T-cell (primary cell): ENCODE measurements around the gene TMEM44. TPM values are rescaled to one million over a fixed set of nuclear protein-coding genes. Genes with fewer than 3 reads are reported as not detected.
"Not testable (repeated sequence)": the region's sequence is repeated elsewhere in the genome, so short reads cannot be mapped to it uniquely, and the experiment has no call there.

Experiments used
- ATAC-seq, 4 experiments: fragments of 200-7000 bp in 3 of 4; fragments of 150-1000 bp in 1 of 4; cut with Tn5 transposase; replicated peaks in 1 of 4; 1 replicate in 3 of 4; 2 replicates in 1 of 4; pipeline ENCODE4 v1.10.0; 2021; ENCODE audit warnings: moderate library complexity in 3 of 4, mild to moderate bottlenecking in 2 of 4, moderate number of reproducible peaks in 1 of 4
- CTCF ChIA-PET, 2 donors: fragments of 300-600 bp; sonication (Branson Sonifier 250); formaldehyde crosslinking; loops; one replicate each; lab custom pipeline; 2022; ENCODE audit warnings: antibody characterized with exemption in 2 of 2; lab: Charles Lee
- POLR2A ChIA-PET, 2 donors: fragments of 300-600 bp; sonication (Branson Sonifier 250); formaldehyde crosslinking; loops; one replicate each; lab custom pipeline; 2022; ENCODE audit warnings: antibody characterized with exemption in 2 of 2; lab: Charles Lee
- DNase-seq, 35 experiments: peaks; one replicate each; pipeline versions ENCODE4 v3.0.0 to v3.0.0-alpha.2; 2013 to 2023
- H3K27ac ChIP-seq: one replicate; pipeline ENCODE4 v1.5.1; 2013; ENCODE audit warnings: low read length
- H3K27me3 ChIP-seq, 2 experiments: replicated peaks in 1 of 2; 1 replicate in 1 of 2; 2 replicates in 1 of 2; pipeline versions ENCODE4 v1.6.1 to v1.7.0; 2013; ENCODE audit warnings: low read length in 1 of 2, mixed read lengths in 1 of 2; ENCODE audit not compliant: control insufficient read depth in 2 of 2, insufficient read depth in 2 of 2; ENCODE audit errors: extremely low read depth in 1 of 2
- H3K36me3 ChIP-seq, 2 donors: 1 replicate in 1 of 2; 2 replicates in 1 of 2; pipeline versions ENCODE4 v1.6.1 to v1.7.0; 2013; ENCODE audit warnings: low read length in 1 of 2; ENCODE audit not compliant: control insufficient read depth in 2 of 2, insufficient read depth in 1 of 2; ENCODE audit errors: extremely low read depth in 1 of 2
- H3K4me1 ChIP-seq, 2 experiments: 1 replicate in 1 of 2; 2 replicates in 1 of 2; pipeline versions ENCODE4 v1.6.1 to v1.7.0; 2013; ENCODE audit warnings: low read length in 2 of 2, mixed read lengths in 1 of 2; ENCODE audit not compliant: insufficient read depth in 2 of 2, control insufficient read depth in 1 of 2; ENCODE audit errors: extremely low read depth in 1 of 2
- H3K4me3 ChIP-seq, 2 donors: 1 replicate in 1 of 2; 2 replicates in 1 of 2; pipeline versions ENCODE4 v1.5.1 to v1.7.0; 2013; ENCODE audit warnings: mild to moderate bottlenecking in 2 of 2, low read length in 1 of 2, moderate library complexity in 1 of 2; ENCODE audit not compliant: control insufficient read depth in 1 of 2; ENCODE audit errors: extremely low read depth in 1 of 2
- H3K9me3 ChIP-seq: 2 replicates; pipeline ENCODE4 v1.7.0; 2013
- H3K27ac Mint-ChIP-seq, 2 donors: one replicate each; pipeline ENCODE4 v1.8.0; 2020 to 2021; ENCODE audit warnings: mild to moderate bottlenecking in 2 of 2, mixed read lengths in 2 of 2
- H3K27me3 Mint-ChIP-seq, 2 donors: one replicate each; pipeline ENCODE4 v1.8.0; 2021 to 2022; ENCODE audit warnings: mixed read lengths in 2 of 2
- H3K36me3 Mint-ChIP-seq: one replicate; pipeline ENCODE4 v1.8.0; 2021; ENCODE audit warnings: mixed read lengths
- H3K4me1 Mint-ChIP-seq, 3 donors: one replicate each; pipeline ENCODE4 v1.8.0; 2020 to 2022; ENCODE audit warnings: mixed read lengths in 3 of 3, mild to moderate bottlenecking in 1 of 3
- H3K4me3 Mint-ChIP-seq, 3 donors: one replicate each; pipeline ENCODE4 v1.8.0; 2020 to 2022; ENCODE audit warnings: mild to moderate bottlenecking in 3 of 3, mixed read lengths in 3 of 3, moderate library complexity in 3 of 3
- H3K9me3 Mint-ChIP-seq, 3 donors: one replicate each; pipeline ENCODE4 v1.8.0; 2020 to 2022; ENCODE audit warnings: mixed read lengths in 3 of 3
- WGBS: methylation state at CpG from one replicate; pipeline ENCODE4 v1.1.5; 2013; ENCODE audit warnings: missing lambda C conversion rate; ENCODE audit not compliant: insufficient coverage; 5-methylcytosine and 5-hydroxymethylcytosine counted together
- total RNA-seq, 35 experiments: library from RNA in 6 of 35; stranded (reverse) in 6 of 35; fragments of 120-200 nt in 1 of 35; gene quantifications; one replicate each; pipeline versions ENCODE4 v1.2.1 to v1.2.4 and lab custom pipeline; 2013 to 2026

The TMEM44 gene
- total RNA-seq, 5 donors from 2014 or later (not counting 1 experiment from before 2014, with no cell fraction given), result 1.6 to 3.3 (median 2.3) TPM

- no peaks in the 10 kb centered on the region for H3K4me1 ChIP-seq
- no peaks in the 10 kb centered on the region for H3K27me3 ChIP-seq
- no peak for ATAC-seq
- no peak overlapping the region for H3K27ac Mint-ChIP-seq
- DNase-seq, result no peak
- no peaks in the 10 kb centered on the region for H3K27me3 Mint-ChIP-seq
- H3K4me3 ChIP-seq, result no peak overlapping the region
- no peaks in the 10 kb centered on the region for H3K36me3 Mint-ChIP-seq
- H3K27ac ChIP-seq, result no peak overlapping the region
- ChIA-PET CTCF (interaction anchor here in 1 of 2 donors (1.0 kb wide), 1 partner anchor 203 kb away, joined by 3 read pairs; no protein-coding TSS in a partner anchor), POLR2A (no interaction called here)
- H3K9me3 ChIP-seq, result no peaks in the 10 kb centered on the region
- WGBS, result no CpG with 5 or more reads among the region's 3 CpGs
- H3K36me3 ChIP-seq, result no peaks in the 10 kb centered on the region
- H3K4me3 Mint-ChIP-seq, result no peak overlapping the region
- peaks cover 0 to 5% (median 0%) of the 10 kb centered on the region in 3 donors for H3K4me1 Mint-ChIP-seq
- H3K9me3 Mint-ChIP-seq, result peaks cover 0 to 5% (median 1%) of the 10 kb centered on the region in 3 donors
Measured at GRCh38 chr3:194547042-194547441, 86.2 kb downstream of the TMEM44 start.

- H3K9me3 Mint-ChIP-seq, DNase-seq, ATAC-seq, H3K4me3 ChIP-seq, H3K4me1 Mint-ChIP-seq, H3K9me3 ChIP-seq, H3K27me3 ChIP-seq, H3K27ac ChIP-seq, H3K4me3 Mint-ChIP-seq, POLR2A ChIA-PET, H3K36me3 ChIP-seq, H3K27me3 Mint-ChIP-seq, H3K27ac Mint-ChIP-seq, H3K36me3 Mint-ChIP-seq, CTCF ChIA-PET, H3K4me1 ChIP-seq: not testable (repeated sequence)
- 100% methylated on average over 1 of the region's 7 CpGs for WGBS
Measured at GRCh38 chr3:194545538-194545937, 87.7 kb downstream of the TMEM44 start.

- ATAC-seq, result no peak
- Mint-ChIP-seq H3K4me3 (no peak overlapping the region), H3K4me1 (peaks cover 8 to 12% (median 8%) of the 10 kb centered on the region in 3 donors), H3K27me3 (no peaks in the 10 kb centered on the region), H3K36me3 (no peaks in the 10 kb centered on the region), H3K27ac (no peak overlapping the region), H3K9me3 (peaks cover 0 to 5% (median 1%) of the 10 kb centered on the region in 3 donors)
- no peaks in the 10 kb centered on the region for H3K9me3 ChIP-seq
- ChIA-PET POLR2A (no interaction called here), CTCF (no interaction called here)
- DNase-seq, result no peak
- no peaks in the 10 kb centered on the region for H3K27me3 ChIP-seq
- peaks cover 2 to 3% of the 10 kb centered on the region in 2 experiments for H3K4me1 ChIP-seq
- no peak overlapping the region for H3K27ac ChIP-seq
- WGBS, result 89% methylated on average over 3 of the region's 8 CpGs
- no peaks in the 10 kb centered on the region for H3K36me3 ChIP-seq
- no peak overlapping the region for H3K4me3 ChIP-seq
Measured at GRCh38 chr3:194543550-194543949, 89.7 kb downstream of the TMEM44 start.

- Mint-ChIP-seq H3K9me3 (peaks cover 0 to 1% (median 0%) of the 10 kb centered on the region in 3 donors), H3K4me1 (peaks cover 8 to 21% (median 11%) of the 10 kb centered on the region in 3 donors), H3K27ac (peak overlapping the region in 1 of 2 donors; percentile 35), H3K4me3 (no peak overlapping the region), H3K36me3 (no peaks in the 10 kb centered on the region), H3K27me3 (no peaks in the 10 kb centered on the region)
- no peaks in the 10 kb centered on the region for H3K9me3 ChIP-seq
- no peak overlapping the region for H3K27ac ChIP-seq
- WGBS, result 85% methylated on average over 7 of the region's 8 CpGs
- H3K4me3 ChIP-seq, result no peak overlapping the region
- DNase-seq (no peak), ATAC-seq (no peak)
- ChIA-PET POLR2A (interaction anchor here in 1 of 2 donors (0.5 kb wide), 1 partner anchor 78 kb away, joined by 3 read pairs; no protein-coding TSS in a partner anchor), CTCF (no interaction called here)
- no peaks in the 10 kb centered on the region for H3K36me3 ChIP-seq
- H3K27me3 ChIP-seq, result peaks cover 0 to 4% of the 10 kb centered on the region in 2 experiments
- peaks cover 2 to 3% of the 10 kb centered on the region in 2 experiments for H3K4me1 ChIP-seq
Measured at GRCh38 chr3:194541483-194541882, 91.7 kb downstream of the TMEM44 start.

- DNase-seq, result peak in 7 of 35 experiments; percentile 3 to 16 (median 11)
- H3K4me3 ChIP-seq, result no peak overlapping the region
- 83% methylated on average over 5 of the region's 8 CpGs for WGBS
- Mint-ChIP-seq H3K4me3 (peak overlapping the region in 1 of 3 donors; percentile 29), H3K4me1 (peaks cover 8 to 21% (median 11%) of the 10 kb centered on the region in 3 donors), H3K27me3 (peaks cover 0 to 1% of the 10 kb centered on the region in 2 donors), H3K36me3 (no peaks in the 10 kb centered on the region), H3K27ac (peak overlapping the region; percentile 77 to 84), H3K9me3 (no peaks in the 10 kb centered on the region)
- CTCF ChIA-PET, result no interaction called here
- H3K27me3 ChIP-seq, result peaks cover 0 to 4% of the 10 kb centered on the region in 2 experiments
- POLR2A ChIA-PET, result no interaction called here
- H3K9me3 ChIP-seq, result no peaks in the 10 kb centered on the region
- peaks cover 2 to 3% of the 10 kb centered on the region in 2 experiments for H3K4me1 ChIP-seq
- no peak overlapping the region for H3K27ac ChIP-seq
- no peak for ATAC-seq
- no peaks in the 10 kb centered on the region for H3K36me3 ChIP-seq
Measured at GRCh38 chr3:194540274-194540905, 92.8 kb downstream of the TMEM44 start.

- no peak for DNase-seq
- H3K9me3 ChIP-seq, result no peaks in the 10 kb centered on the region
- no peak overlapping the region for H3K4me3 ChIP-seq
- H3K4me1 Mint-ChIP-seq, result peaks cover 8 to 21% (median 11%) of the 10 kb centered on the region in 3 donors
- H3K4me3 Mint-ChIP-seq, result no peak overlapping the region
- H3K36me3 ChIP-seq, result no peaks in the 10 kb centered on the region
- H3K9me3 Mint-ChIP-seq, result peaks cover 4 to 7% (median 7%) of the 10 kb centered on the region in 3 donors
- 100% methylated on average over 1 of the region's 3 CpGs for WGBS
- ChIA-PET CTCF (no interaction called here), POLR2A (no interaction called here)
- H3K27me3 Mint-ChIP-seq, result peaks cover 0 to 1% of the 10 kb centered on the region in 2 donors
- peaks cover 2 to 3% of the 10 kb centered on the region in 2 experiments for H3K4me1 ChIP-seq
- H3K27me3 ChIP-seq, result peaks cover 0 to 4% of the 10 kb centered on the region in 2 experiments
- H3K36me3 Mint-ChIP-seq, result no peaks in the 10 kb centered on the region
- H3K27ac ChIP-seq, result no peak overlapping the region
- ATAC-seq, result no peak
- H3K27ac Mint-ChIP-seq, result no peak overlapping the region
Measured at GRCh38 chr3:194539498-194539897, 93.7 kb downstream of the TMEM44 start.
